ENCODE data around the gene PLEKHM3.

GRCh38 chr2:207772844-207773205, 252.5 kb downstream of the PLEKHM3 start:
- TF ChIP-seq CTCF (IDR thresholded peaks at IDR 0.05; ENCODE audit: insufficient read depth, low read length) (no peak), POLR2AphosphoS5 (IDR thresholded peaks at IDR 0.05; ENCODE audit: low read depth) (no peak), GABPA (IDR thresholded peaks at IDR 0.05; ENCODE audit: low read depth) (no peak)
- TF ChIP-seq, protein P1, sequence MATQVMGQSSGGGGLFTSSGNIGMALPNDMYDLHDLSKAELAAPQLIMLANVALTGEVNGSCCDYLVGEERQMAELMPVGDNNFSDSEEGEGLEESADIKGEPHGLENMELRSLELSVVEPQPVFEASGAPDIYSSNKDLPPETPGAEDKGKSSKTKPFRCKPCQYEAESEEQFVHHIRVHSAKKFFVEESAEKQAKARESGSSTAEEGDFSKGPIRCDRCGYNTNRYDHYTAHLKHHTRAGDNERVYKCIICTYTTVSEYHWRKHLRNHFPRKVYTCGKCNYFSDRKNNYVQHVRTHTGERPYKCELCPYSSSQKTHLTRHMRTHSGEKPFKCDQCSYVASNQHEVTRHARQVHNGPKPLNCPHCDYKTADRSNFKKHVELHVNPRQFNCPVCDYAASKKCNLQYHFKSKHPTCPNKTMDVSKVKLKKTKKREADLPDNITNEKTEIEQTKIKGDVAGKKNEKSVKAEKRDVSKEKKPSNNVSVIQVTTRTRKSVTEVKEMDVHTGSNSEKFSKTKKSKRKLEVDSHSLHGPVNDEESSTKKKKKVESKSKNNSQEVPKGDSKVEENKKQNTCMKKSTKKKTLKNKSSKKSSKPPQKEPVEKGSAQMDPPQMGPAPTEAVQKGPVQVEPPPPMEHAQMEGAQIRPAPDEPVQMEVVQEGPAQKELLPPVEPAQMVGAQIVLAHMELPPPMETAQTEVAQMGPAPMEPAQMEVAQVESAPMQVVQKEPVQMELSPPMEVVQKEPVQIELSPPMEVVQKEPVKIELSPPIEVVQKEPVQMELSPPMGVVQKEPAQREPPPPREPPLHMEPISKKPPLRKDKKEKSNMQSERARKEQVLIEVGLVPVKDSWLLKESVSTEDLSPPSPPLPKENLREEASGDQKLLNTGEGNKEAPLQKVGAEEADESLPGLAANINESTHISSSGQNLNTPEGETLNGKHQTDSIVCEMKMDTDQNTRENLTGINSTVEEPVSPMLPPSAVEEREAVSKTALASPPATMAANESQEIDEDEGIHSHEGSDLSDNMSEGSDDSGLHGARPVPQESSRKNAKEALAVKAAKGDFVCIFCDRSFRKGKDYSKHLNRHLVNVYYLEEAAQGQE (IDR thresholded peaks at IDR 0.05; ENCODE audit: insufficient replicate concordance, low read depth), result no peak
